PC-3 (cell line): ENCODE measurements around the gene SHROOM4. TPM values are rescaled to one million over a fixed set of nuclear protein-coding genes. Genes with fewer than 3 reads are reported as not detected.

Experiments used
- ATAC-seq: fragments of 200-7000 bp; cut with Tn5 transposase; 2 replicates; pipeline ENCODE4 v1.9.1; 2020; ENCODE audit warnings: mild to moderate bottlenecking, moderate library complexity
- BruUV-seq: library from RNA; stranded (reverse); fragments of 400-500 nt; replicated peaks from 2 replicates; lab custom pipeline; 2021; lab: Mats Ljungman, UMichigan
- CTCF ChIA-PET: fragments of 300-600 bp; sonication (Branson Sonifier 250); formaldehyde crosslinking; loops from one replicate; lab custom pipeline; 2022; ENCODE audit warnings: antibody characterized with exemption; lab: Charles Lee
- POLR2A ChIA-PET: fragments of 300-600 bp; sonication (Branson Sonifier 250); formaldehyde crosslinking; loops from one replicate; lab custom pipeline; 2022; ENCODE audit warnings: antibody characterized with exemption; ENCODE audit not compliant: unreplicated experiment; lab: Charles Lee
- DNase-seq: peaks from one replicate; pipeline ENCODE4 v3.0.0-alpha.2; 2015
- H2AFZ ChIP-seq: fragments of 300-600 bp; sonication (generic); 2 replicates; pipeline ENCODE4 v1.6.0; 2016; ENCODE audit warnings: antibody characterized with exemption, low read length
- H3F3A ChIP-seq: fragments of 300-600 bp; sonication (generic); one replicate; pipeline ENCODE4 v1.6.0; 2017; ENCODE audit warnings: antibody characterized with exemption, low read length, control low read depth, mild to moderate bottlenecking; ENCODE audit not compliant: unreplicated experiment
- H3K27ac ChIP-seq: fragments of 300-600 bp; sonication (generic); 2 replicates; pipeline ENCODE4 v1.5.1; 2016; ENCODE audit warnings: mild to moderate bottlenecking, low read length
- H3K27me3 ChIP-seq: fragments of 300-600 bp; sonication (generic); 2 replicates; pipeline ENCODE4 v1.6.1; 2016; ENCODE audit warnings: low read length, mixed read lengths
- H3K36me3 ChIP-seq: fragments of 300-600 bp; sonication (generic); 2 replicates; pipeline ENCODE4 v1.6.1; 2016; ENCODE audit warnings: low read depth, mixed run types, low read length, mixed read lengths
- H3K4me1 ChIP-seq: fragments of 300-600 bp; sonication (generic); 2 replicates; pipeline ENCODE4 v1.5.1; 2016; ENCODE audit warnings: low read length; ENCODE audit not compliant: insufficient read depth
- H3K4me2 ChIP-seq: fragments of 300-600 bp; sonication (generic); 2 replicates; pipeline ENCODE4 v1.6.0; 2016; ENCODE audit warnings: low read length
- H3K4me3 ChIP-seq: fragments of 300-600 bp; sonication (generic); 2 replicates; pipeline ENCODE4 v1.5.1; 2016; ENCODE audit warnings: mild to moderate bottlenecking, low read length, mixed read lengths
- H3K79me2 ChIP-seq: fragments of 300-600 bp; sonication (generic); 2 replicates; pipeline ENCODE4 v1.6.1; 2017; ENCODE audit warnings: low read length, mixed read lengths
- H3K9ac ChIP-seq: fragments of 300-600 bp; sonication (generic); 2 replicates; pipeline ENCODE4 v1.6.0; 2016; ENCODE audit warnings: mild to moderate bottlenecking, low read length
- H3K9me2 ChIP-seq: fragments of 300-600 bp; sonication (generic); replicated peaks from 2 replicates; pipeline ENCODE4 v1.6.1; 2016; ENCODE audit warnings: mixed run types, low read length, mixed read lengths
- H3K9me3 ChIP-seq: fragments of 300-600 bp; sonication (generic); 2 replicates; pipeline ENCODE4 v1.6.1; 2016; ENCODE audit warnings: low read length, mixed read lengths
- H4K20me1 ChIP-seq: fragments of 300-600 bp; sonication (generic); 2 replicates; pipeline ENCODE4 v1.6.1; 2016; ENCODE audit warnings: low read length, mixed read lengths
- EZH2 ChIP-seq: fragments of 300-600 bp; sonication (generic); IDR thresholded peaks from one replicate; pipeline ENCODE4 v1.6.1; 2017; ENCODE audit warnings: antibody characterized with exemption, mild to moderate bottlenecking, low read length; ENCODE audit not compliant: unreplicated experiment
- EZH2phosphoT487 ChIP-seq: fragments of 300-600 bp; sonication (generic); IDR thresholded peaks from 2 replicates; pipeline ENCODE4 v1.6.1; 2018; ENCODE audit warnings: mild to moderate bottlenecking, antibody characterized with exemption, low read length, borderline replicate concordance
- intact Hi-C: fragments of 100-400 bp; cut with micrococcal nuclease; formaldehyde crosslinking; loops from 2 replicates; pipeline ENCODE4 v1.9.0; 2023
- total RNA-seq: library from RNA; depleted of rRNA; stranded (reverse); fragments of >200 nt; gene quantifications from 2 replicates; pipeline ENCODE4 v1.2.3, GENCODE V29; 2014
- TF ChIP-seq, protein P1 (sequence below): fragments of 300-600 bp; sonication (generic); conservative IDR thresholded peaks from 2 replicates; pipeline ENCODE4 v1.5.1; 2017; ENCODE audit warnings: antibody characterized with exemption, low read depth, mild to moderate bottlenecking, low read length

SHROOM4 gene
- total RNA-seq, 1 experiment from 2014 or later, result not detected

DNA sequence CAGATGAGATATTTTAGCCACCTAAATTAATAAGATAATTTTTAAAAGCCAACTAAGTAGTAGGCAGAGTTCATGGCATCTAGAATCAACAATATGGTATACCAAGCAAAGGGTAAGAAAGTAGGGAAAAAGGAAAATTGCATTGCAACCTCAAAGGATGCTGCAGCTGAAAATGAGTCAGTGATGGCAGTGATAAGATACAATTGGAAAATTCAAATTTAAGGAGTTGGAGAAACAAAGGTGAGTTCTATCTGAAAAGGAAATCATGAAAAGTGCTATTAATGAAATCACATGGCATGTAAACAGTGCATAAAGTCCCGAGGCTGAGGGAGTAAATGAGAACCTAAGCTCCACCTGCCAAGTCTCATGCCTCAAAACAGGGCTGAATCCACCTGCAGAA lies 33.9 kb downstream of the SHROOM4 start:
- no peak for TF ChIP-seq EZH2phosphoT487
- TF ChIP-seq, protein P1, sequence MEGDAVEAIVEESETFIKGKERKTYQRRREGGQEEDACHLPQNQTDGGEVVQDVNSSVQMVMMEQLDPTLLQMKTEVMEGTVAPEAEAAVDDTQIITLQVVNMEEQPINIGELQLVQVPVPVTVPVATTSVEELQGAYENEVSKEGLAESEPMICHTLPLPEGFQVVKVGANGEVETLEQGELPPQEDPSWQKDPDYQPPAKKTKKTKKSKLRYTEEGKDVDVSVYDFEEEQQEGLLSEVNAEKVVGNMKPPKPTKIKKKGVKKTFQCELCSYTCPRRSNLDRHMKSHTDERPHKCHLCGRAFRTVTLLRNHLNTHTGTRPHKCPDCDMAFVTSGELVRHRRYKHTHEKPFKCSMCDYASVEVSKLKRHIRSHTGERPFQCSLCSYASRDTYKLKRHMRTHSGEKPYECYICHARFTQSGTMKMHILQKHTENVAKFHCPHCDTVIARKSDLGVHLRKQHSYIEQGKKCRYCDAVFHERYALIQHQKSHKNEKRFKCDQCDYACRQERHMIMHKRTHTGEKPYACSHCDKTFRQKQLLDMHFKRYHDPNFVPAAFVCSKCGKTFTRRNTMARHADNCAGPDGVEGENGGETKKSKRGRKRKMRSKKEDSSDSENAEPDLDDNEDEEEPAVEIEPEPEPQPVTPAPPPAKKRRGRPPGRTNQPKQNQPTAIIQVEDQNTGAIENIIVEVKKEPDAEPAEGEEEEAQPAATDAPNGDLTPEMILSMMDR, result no peak
- TF ChIP-seq EZH2, result no peak
- POLR2A ChIA-PET, result no interaction called here
- CTCF ChIA-PET, result no interaction called here

DNA sequence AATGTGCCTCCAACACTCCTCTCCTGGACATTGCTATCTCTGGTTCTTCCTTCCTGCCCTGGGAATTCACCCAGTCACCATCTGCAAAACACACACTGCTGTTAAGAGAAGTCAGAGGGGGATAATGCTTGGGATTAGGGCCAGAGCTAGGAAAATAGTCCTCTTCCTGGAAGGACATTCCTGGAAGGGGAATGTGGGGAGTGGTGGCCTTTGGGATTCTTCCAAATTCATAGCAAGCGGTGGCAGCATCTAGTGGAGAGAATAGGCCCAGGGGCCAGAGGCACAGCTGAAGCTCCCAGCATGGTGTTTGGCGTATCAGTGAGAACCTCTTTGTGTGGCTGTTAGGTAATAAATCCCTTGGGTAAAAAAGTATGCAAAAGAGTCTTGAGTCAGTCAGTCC lies 34.3 kb downstream of the SHROOM4 start:
- no TSS peak for BruUV-seq
- DNase-seq (no peak), ATAC-seq (no peak)
- Histone ChIP-seq H3K36me3 (no peaks in the 10 kb centered on the region), H3K9me2 (no peaks in the 10 kb centered on the region), H3K27me3 (no peaks in the 10 kb centered on the region), H3K9me3 (no peaks in the 10 kb centered on the region), H3K9ac (no peak overlapping the region), H3K4me1 (no peaks in the 10 kb centered on the region), H3K4me3 (no peak overlapping the region), H2AFZ (no peak overlapping the region), H4K20me1 (no peaks in the 10 kb centered on the region), H3K27ac (no peak overlapping the region), H3K4me2 (no peak overlapping the region), H3F3A (no peaks in the 10 kb centered on the region), H3K79me2 (no peaks in the 10 kb centered on the region)
- TF ChIP-seq EZH2phosphoT487 (no peak), EZH2 (no peak)
- TF ChIP-seq, protein P1, result no peak
- intact Hi-C loops, result no loop called here
- ChIA-PET CTCF (no interaction called here), POLR2A (no interaction called here)

More for the DNA sequence above, 33.9 kb downstream of the SHROOM4 start:
- no peak overlapping the region for H3K9ac ChIP-seq
- intact Hi-C loops, result no loop called here
- H3F3A ChIP-seq, result no peaks in the 10 kb centered on the region
- no peak overlapping the region for H3K4me3 ChIP-seq
- no TSS peak for BruUV-seq
- H3K27ac ChIP-seq, result no peak overlapping the region
- no peak for DNase-seq
- no peak overlapping the region for H2AFZ ChIP-seq
- H3K4me2 ChIP-seq, result no peak overlapping the region
- no peaks in the 10 kb centered on the region for H3K27me3 ChIP-seq
- ATAC-seq, result no peak
- no peaks in the 10 kb centered on the region for H3K4me1 ChIP-seq
- H3K79me2 ChIP-seq, result no peaks in the 10 kb centered on the region
- H3K36me3 ChIP-seq, result no peaks in the 10 kb centered on the region
- H3K9me3 ChIP-seq, result no peaks in the 10 kb centered on the region
- no peaks in the 10 kb centered on the region for H4K20me1 ChIP-seq
- H3K9me2 ChIP-seq, result no peaks in the 10 kb centered on the region

DNA sequence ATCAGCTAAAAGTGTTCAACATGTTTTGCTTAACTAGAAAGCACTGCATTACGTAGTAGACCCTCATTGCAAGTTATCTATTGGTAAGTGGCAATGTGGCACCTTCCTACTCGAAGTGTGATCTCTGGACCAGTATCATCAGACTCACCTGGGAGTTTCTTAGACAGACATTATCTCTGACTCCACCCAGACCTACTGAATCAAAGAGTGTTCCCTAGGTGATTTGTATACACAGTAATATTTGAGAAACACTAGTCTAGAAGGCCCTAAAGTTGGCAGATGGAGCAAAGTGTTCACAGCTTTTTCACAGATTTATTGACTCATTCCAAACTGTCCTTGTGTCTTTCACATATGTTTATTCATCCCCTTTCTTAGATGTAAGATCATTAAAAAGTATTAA lies 35.7 kb downstream of the SHROOM4 start:
- CTCF ChIA-PET, result no interaction called here
- Histone ChIP-seq H3K27me3 (no peaks in the 10 kb centered on the region), H3K27ac (no peak overlapping the region), H3K79me2 (no peaks in the 10 kb centered on the region), H3K36me3 (no peaks in the 10 kb centered on the region), H4K20me1 (no peaks in the 10 kb centered on the region), H2AFZ (no peak overlapping the region), H3K9me2 (no peaks in the 10 kb centered on the region), H3K9ac (no peak overlapping the region), H3F3A (no peaks in the 10 kb centered on the region), H3K4me1 (no peaks in the 10 kb centered on the region), H3K4me2 (no peak overlapping the region), H3K9me3 (no peaks in the 10 kb centered on the region), H3K4me3 (no peak overlapping the region)
- ATAC-seq (no peak), DNase-seq (no peak)
- BruUV-seq, result no TSS peak
- TF ChIP-seq EZH2phosphoT487 (no peak), EZH2 (no peak)
- TF ChIP-seq, protein P1, result no peak
- intact Hi-C loops, result no loop called here
- POLR2A ChIA-PET, result no interaction called here
